ENCODE results near the gene MGAT5.

Gene MGAT5

DNA sequence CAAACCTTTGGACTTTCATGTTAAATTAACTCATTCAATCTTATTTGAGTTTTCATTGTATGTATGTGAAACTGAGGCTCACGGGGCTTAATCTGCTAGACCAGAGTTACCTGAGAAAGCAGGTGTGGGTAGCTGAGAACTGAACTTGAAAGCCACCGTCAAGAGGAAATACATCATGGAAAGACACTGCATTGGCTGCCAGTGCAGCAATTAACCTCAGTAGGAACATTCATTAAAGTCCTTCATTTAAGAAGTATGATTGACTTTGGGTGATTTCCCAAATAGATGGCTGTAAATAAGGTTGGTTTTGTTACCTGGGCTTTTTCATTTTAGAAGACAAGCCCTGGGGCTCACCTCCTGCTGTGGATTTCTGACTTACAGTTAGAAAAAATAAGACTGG, 36.5 kb upstream of the MGAT5 start (continued):
- TF ChIP-seq, protein P1, sequence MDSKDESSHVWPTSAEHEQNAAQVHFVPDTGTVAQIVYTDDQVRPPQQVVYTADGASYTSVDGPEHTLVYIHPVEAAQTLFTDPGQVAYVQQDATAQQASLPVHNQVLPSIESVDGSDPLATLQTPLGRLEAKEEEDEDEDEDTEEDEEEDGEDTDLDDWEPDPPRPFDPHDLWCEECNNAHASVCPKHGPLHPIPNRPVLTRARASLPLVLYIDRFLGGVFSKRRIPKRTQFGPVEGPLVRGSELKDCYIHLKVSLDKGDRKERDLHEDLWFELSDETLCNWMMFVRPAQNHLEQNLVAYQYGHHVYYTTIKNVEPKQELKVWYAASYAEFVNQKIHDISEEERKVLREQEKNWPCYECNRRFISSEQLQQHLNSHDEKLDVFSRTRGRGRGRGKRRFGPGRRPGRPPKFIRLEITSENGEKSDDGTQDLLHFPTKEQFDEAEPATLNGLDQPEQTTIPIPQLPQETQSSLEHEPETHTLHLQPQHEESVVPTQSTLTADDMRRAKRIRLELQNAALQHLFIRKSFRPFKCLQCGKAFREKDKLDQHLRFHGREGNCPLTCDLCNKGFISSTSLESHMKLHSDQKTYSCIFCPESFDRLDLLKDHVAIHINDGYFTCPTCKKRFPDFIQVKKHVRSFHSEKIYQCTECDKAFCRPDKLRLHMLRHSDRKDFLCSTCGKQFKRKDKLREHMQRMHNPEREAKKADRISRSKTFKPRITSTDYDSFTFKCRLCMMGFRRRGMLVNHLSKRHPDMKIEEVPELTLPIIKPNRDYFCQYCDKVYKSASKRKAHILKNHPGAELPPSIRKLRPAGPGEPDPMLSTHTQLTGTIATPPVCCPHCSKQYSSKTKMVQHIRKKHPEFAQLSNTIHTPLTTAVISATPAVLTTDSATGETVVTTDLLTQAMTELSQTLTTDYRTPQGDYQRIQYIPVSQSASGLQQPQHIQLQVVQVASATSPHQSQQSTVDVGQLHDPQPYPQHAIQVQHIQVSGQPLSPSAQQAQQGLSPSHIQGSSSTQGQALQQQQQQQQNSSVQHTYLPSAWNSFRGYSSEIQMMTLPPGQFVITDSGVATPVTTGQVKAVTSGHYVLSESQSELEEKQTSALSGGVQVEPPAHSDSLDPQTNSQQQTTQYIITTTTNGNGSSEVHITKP (tag by site-specific recombination; IDR thresholded peaks at IDR 0.05), result no peak
- TF ChIP-seq ZNF174 (tag by site-specific recombination; IDR thresholded peaks at IDR 0.05) (no peak), HOXC10 (CRISPR knock-in tag; IDR thresholded peaks at IDR 0.05) (no peak), RBAK (tag by site-specific recombination; IDR thresholded peaks at IDR 0.05) (no peak), ZNF114 (tag by site-specific recombination; IDR thresholded peaks at IDR 0.05) (no peak), SP7 (tag by site-specific recombination; IDR thresholded peaks at IDR 0.05) (no peak), ZNF571 (tag by site-specific recombination; IDR thresholded peaks at IDR 0.05) (no peak)
- TF ChIP-seq, protein P2, sequence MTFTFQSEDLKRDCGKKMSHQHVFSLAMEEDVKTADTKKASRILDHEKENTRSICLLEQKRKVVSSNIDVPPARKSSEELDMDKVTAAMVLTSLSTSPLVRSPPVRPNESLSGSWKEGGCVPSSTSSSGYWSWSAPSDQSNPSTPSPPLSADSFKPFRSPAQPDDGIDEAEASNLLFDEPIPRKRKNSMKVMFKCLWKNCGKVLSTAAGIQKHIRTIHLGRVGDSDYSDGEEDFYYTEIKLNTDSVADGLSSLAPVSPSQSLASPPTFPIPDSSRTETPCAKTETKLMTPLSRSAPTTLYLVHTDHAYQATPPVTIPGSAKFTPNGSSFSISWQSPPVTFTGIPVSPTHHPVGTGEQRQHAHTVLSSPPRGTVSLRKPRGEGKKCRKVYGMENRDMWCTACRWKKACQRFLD (tag by site-specific recombination; IDR thresholded peaks at IDR 0.05), result no peak

DNA sequence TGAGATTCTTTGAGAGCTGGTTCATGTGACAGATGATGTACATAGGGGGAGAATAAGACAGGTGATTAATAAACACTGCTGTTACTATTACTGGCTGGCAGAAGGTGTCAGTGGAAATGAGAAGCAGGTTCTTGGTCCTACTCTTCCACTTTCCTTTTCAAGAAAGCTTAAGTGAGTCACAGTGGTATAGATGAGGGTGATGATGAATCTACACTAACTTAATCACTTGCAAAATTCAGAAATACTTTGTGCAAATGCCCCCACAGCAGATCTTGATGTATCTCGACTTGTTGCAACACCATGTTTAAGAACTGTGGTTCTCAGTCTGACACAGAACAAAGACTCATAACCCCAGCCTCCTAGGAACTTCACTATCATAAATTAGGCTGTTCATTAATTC, 35.9 kb upstream of the MGAT5 start:
- Histone ChIP-seq H3K27ac (ENCODE audit: extremely low read depth, low read depth, low read length) (no peak overlapping the region), H3K4me1 (ENCODE audit: control insufficient read depth, insufficient read depth, low read length) (no peaks in the 10 kb centered on the region), H3K36me3 (ENCODE audit: control insufficient read depth in 2 of 2, insufficient read depth in 1 of 2, low read length in 2 of 2) (no peaks in the 10 kb centered on the region), H3K9me3 (ENCODE audit: control insufficient read depth, insufficient read depth, low read depth, low read length) (no peaks in the 10 kb centered on the region), H3K4me3 (ENCODE audit: low read depth, low read length) (no peak overlapping the region)
- POLR2A ChIA-PET, result no interaction called here
- no peak for TF ChIP-seq ZNF23 (tag by site-specific recombination; IDR thresholded peaks at IDR 0.05; ENCODE audit: borderline replicate concordance)
- TF ChIP-seq ZNF184 (tag by site-specific recombination; IDR thresholded peaks at IDR 0.05), result no peak
- no peak for TF ChIP-seq ZNF514 (tag by site-specific recombination; IDR thresholded peaks at IDR 0.05)
- TF ChIP-seq, protein P3, sequence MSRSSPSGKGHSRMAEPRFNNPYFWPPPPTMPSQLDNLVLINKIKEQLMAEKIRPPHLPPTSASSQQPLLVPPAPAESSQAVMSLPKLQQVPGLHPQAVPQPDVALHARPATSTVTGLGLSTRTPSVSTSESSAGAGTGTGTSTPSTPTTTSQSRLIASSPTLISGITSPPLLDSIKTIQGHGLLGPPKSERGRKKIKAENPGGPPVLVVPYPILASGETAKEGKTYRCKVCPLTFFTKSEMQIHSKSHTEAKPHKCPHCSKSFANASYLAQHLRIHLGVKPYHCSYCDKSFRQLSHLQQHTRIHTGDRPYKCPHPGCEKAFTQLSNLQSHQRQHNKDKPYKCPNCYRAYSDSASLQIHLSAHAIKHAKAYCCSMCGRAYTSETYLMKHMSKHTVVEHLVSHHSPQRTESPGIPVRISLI (tag by site-specific recombination; IDR thresholded peaks at IDR 0.05), result no peak
- CTCF ChIA-PET, result no interaction called here

DNA sequence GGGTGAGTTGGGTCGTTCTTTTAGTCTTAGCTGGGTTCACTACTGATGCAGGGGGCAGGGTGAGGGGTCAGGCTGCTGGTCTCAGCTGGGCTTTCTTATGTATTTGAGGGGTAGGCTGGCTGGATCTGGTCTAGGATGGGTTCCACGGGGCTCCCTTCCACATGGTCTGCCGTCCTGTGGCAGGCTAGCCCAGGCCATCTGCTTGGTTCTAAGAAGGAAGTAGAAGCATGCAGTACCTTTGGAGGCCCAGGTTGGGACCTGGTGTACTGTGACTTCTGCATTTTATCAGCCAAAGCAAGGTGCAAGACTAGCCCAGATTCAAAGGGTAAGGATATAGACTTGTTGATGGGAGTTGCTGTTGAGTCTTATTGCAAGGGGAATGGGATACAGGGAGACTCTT, 35.5 kb upstream of the MGAT5 start:
- Histone ChIP-seq H3K4me1 (ENCODE audit: control insufficient read depth, insufficient read depth, low read length) (no peaks in the 10 kb centered on the region), H3K9me3 (ENCODE audit: control insufficient read depth, insufficient read depth, low read depth, low read length) (no peaks in the 10 kb centered on the region), H3K27ac (ENCODE audit: extremely low read depth, low read depth, low read length) (no peak overlapping the region), H3K36me3 (ENCODE audit: control insufficient read depth in 2 of 2, insufficient read depth in 1 of 2, low read length in 2 of 2) (no peaks in the 10 kb centered on the region), H3K4me3 (ENCODE audit: low read depth, low read length) (no peak overlapping the region)
- TF ChIP-seq ZNF792 (tag by site-specific recombination; IDR thresholded peaks at IDR 0.05) (no peak), HOXA7 (CRISPR knock-in tag; IDR thresholded peaks at IDR 0.05; ENCODE audit: borderline replicate concordance) (no peak), TCF7L2 (IDR thresholded peaks at IDR 0.05; ENCODE audit: borderline replicate concordance, low read depth, low read length) (no peak), ZNF747 (tag by site-specific recombination; IDR thresholded peaks at IDR 0.05) (no peak), ZNF19 (tag by site-specific recombination; IDR thresholded peaks at IDR 0.05; ENCODE audit: low read depth) (no peak), ZNF175 (tag by site-specific recombination; IDR thresholded peaks at IDR 0.05) (no peak), SALL2 (tag by site-specific recombination; IDR thresholded peaks at IDR 0.05; ENCODE audit: borderline replicate concordance) (no peak), ZNF701 (tag by site-specific recombination; IDR thresholded peaks at IDR 0.05) (no peak), ZNF391 (tag by site-specific recombination; IDR thresholded peaks at IDR 0.05; ENCODE audit: borderline replicate concordance, low read depth) (no peak), MZF1 (tag by site-specific recombination; IDR thresholded peaks at IDR 0.05; ENCODE audit: borderline replicate concordance) (no peak), ZNF776 (tag by site-specific recombination; IDR thresholded peaks at IDR 0.05; ENCODE audit: borderline replicate concordance) (no peak)
- TF ChIP-seq, protein P4, sequence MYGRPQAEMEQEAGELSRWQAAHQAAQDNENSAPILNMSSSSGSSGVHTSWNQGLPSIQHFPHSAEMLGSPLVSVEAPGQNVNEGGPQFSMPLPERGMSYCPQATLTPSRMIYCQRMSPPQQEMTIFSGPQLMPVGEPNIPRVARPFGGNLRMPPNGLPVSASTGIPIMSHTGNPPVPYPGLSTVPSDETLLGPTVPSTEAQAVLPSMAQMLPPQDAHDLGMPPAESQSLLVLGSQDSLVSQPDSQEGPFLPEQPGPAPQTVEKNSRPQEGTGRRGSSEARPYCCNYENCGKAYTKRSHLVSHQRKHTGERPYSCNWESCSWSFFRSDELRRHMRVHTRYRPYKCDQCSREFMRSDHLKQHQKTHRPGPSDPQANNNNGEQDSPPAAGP (tag by site-specific recombination; IDR thresholded peaks at IDR 0.05), result no peak
- POLR2A ChIA-PET, result no interaction called here
- CTCF ChIA-PET, result no interaction called here
